GM18505 (cell line): Measurements from ENCODE around the gene CPLX3.

ENCODE experiments used
- ATAC-seq: cut with Tn5 transposase; IDR thresholded peaks from one replicate; pipeline ENCODE4 v1.9.1; 2021; ENCODE audit not compliant: unreplicated experiment
- POLR2A ChIP-seq: IDR thresholded peaks from 4 replicates; pipeline ENCODE4 v1.6.1; 2011; ENCODE audit warnings: borderline replicate concordance; ENCODE audit not compliant: insufficient read depth, insufficient read length; ENCODE audit errors: extremely low read depth

The CPLX3 gene

GRCh38 chr15:74864296-74864695 is 37.9 kb downstream of the CPLX3 start:
- no peak for ATAC-seq
- no peak for TF ChIP-seq POLR2A

DNA sequence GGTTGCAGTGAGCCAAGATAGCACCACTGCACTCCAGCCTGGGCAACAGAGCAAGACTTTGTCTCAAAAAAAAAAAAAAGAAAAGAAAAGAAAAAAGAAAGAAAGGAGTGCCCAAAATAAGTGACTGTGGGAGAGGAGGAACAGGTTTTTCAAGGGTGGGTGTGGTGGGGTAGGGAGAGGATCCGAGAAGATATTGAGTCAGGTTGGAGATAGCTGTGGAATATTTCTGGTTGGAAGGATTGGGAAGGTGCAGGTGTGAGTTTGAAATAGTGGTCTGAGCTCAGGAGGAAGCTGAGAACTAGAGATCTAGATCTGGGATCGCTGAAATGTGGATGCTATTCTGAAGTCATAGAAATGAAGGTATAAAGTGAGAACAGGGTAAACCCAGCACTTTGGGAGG is 38.9 kb downstream of the CPLX3 start:
- TF ChIP-seq POLR2A = no peak
- ATAC-seq = no peak

- TF ChIP-seq POLR2A = no peak
- ATAC-seq = no peak
Observed at GRCh38 chr15:74866090-74866489, 39.7 kb downstream of the CPLX3 start.

DNA sequence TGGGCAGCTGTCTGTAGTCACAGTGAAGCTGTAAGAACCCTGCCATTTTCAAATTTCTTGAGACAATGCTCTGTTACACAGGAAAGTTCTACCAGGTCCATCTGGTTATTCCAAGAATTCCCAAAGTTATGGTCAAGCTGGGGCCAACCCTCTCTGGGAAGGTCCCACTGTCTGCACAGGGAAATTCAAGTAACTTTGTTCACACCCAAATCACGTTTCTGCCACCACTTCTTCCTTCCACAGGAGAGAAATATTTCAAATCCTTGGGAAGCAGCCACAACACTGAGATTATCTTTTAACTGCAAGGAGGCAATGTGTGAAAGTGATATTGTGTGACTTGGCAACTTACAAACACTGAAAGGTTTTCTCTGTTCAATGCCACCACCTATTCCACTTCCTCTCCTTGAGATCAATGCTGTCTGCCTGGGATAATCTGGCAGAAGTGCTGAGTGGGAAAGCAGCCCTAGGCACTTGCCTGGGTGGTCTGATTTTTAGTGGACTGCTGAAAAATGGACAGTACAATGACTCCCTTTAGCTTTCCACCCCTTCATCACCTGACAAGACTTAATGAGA is 41.1 kb downstream of the CPLX3 start:
- no peak for ATAC-seq
- TF ChIP-seq POLR2A = no peak

DNA sequence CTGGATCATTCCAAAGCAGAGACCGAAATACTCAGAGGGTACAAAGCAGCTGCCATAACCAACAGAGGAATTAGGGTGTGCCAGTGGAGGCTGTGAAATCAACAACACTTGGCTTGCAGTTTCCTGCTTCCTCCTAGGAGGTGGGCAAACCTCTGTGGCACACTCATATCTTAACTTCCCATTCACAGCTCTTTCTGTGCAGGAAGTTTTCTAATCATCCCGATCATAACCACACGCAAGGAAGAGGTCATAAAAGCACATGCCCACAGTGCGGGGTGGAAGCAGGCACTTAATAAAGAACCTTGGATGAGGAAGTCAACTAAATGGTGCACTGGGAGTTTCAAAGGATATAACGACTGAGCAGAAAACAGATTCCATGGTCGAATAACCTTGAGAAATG is 41.6 kb downstream of the CPLX3 start:
- TF ChIP-seq POLR2A = no peak
- ATAC-seq = no peak

GRCh38 chr15:74869372-74869725 is 42.9 kb downstream of the CPLX3 start:
- no peak for TF ChIP-seq POLR2A
- ATAC-seq = no peak

- ATAC-seq = peak; percentile 37
- peak; percentile 54 for TF ChIP-seq POLR2A
Observed at GRCh38 chr15:74869726-74870407, 43.4 kb downstream of the CPLX3 start.

DNA sequence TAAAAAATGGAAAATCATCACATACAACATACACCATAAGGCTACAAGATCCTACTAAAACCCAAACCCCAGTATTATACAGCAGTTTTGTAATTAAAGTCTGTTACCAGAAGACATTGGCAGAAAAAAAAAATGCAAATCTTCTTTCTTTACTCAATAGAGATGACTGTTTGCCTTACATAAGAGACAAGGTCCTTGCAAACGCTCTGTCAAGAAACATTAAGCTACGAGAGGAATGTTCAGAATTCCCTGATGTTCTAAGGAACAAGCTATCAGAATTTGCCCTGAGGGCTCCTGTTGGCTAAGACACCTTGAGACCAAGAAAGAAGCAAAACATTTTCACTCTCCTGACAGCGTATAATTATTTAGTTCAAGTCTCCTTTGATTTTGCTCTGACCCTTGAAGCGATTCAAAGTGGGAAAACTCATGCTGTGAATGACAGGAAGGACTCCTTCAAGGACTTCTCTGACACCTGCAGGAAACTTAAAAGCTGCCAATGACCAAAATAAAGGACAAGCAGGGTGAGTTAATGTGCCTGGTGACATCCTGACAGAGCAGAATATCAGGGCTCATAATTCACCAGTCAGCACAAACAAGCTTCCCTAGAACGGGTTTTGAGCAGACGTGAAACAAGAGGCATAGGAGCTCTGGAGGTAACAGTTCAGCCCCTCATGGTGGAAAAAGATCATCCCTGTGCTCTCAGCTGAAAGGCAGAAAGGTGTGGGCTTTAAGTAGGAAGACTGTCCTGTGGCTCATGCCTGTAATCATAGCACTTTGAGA is 44.2 kb downstream of the CPLX3 start:
- ATAC-seq = no peak
- no peak for TF ChIP-seq POLR2A

GRCh38 chr15:74872702-74873035 is 46.2 kb downstream of the CPLX3 start:
- TF ChIP-seq POLR2A = no peak
- no peak for ATAC-seq

DNA sequence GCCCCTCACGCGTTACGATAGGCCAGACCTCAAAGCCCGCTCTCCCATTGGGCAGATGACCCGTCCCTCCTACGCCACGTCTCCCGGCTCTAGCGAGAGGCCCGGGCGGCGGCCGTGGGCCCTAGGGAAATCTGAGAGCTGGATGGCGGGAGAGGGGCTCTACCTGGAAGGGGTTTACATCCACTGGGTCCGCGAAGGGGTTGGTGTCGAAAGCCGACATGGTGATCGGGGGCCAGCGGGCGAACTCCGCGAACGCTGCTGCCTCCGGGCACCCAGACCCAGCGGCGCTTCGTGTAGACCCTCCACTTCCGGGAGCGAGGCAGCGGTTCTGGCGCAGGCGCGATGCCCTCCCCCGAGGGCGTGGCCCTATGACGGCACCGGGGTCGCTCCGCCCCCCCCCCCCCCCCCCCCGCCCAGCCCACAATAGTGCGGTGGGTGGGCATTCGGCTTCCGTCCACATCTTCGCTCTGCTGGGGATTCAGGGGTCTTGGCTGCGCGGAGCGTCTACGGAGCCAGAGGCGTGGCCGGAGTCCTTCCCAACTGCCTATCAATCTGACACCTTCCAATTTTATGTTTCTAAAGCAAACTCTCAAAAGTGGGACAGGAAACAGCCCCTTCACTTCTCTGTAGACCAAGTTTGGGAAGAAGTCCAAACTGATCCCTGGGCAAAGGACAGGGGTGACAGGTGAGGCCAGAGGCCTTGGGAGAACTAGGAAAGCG is 46.8 kb downstream of the CPLX3 start, which contains the start of gene SCAMP2:
Gene SCAMP2 (minus strand): TSS at position 330 of the 720 bp plus-strand sequence. CDS start 110 bp downstream, at position 220.
- peak; percentile 93 for TF ChIP-seq POLR2A
- ATAC-seq = peak; percentile 70

DNA sequence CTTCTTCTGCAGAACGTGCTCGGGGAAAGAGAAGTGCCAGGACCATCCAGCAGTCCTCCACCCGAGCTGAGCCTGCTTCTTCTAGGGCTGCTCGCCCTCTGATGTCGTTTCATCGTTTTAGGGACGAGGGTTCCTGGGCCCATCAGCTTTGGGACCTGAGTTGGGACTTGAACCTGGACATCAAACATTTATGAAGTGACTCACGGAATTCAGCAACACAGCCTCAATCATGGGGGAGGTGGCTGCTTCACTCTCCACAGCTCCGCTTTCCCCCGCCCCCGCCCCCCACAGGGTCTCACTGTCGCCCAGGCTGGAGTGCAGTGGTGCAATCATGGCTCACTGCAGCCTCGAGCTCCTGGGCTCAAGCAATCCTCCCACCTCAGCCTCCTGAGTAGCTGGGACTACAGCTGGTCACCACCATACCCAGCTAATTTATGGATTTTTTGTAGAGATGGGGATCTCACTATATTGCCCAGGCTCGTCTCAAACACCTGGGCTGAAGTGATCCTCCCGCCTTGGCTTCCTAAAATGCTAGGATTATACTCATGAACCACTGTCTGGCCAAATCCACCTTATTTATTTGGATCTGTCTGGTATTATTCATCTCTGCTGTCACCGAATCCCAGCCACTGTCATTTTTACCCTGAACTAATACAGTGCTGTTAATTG is 47.5 kb downstream of the CPLX3 start:
- no peak for TF ChIP-seq POLR2A
- no peak for ATAC-seq

DNA sequence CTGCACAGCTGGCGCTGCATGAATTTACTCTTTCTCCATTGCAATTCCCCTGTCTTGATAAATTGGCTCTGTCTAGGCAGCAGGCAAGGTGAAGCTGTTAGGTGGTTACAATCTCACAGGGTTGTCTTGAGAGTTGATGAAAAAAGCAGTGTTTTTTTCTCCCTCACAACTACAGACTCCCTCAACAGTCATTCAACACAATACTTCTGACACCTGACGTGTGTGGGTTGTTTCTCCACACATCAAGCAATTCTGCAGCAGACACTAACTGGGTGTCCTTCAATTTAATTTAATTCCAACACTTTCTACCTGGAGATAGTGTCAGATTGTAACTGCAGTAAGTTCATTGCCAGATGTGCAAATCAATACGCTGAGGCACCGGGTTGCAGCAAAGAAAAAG is 51.8 kb downstream of the CPLX3 start:
- TF ChIP-seq POLR2A = no peak
- ATAC-seq = no peak
